Upper lobe of left lung (tissue), 4 donors: ENCODE measurements around the gene FRAS1.

Experiments
- EP300 ChIP-seq, 4 donors: sonication (generic); formaldehyde crosslinking; IDR thresholded peaks; one replicate each; pipeline ENCODE4 v1.5.1; 2017; ENCODE audit warnings: antibody characterized with exemption in 4 of 4, control low read depth in 2 of 4
- POLR2A ChIP-seq, 4 donors: fragments of 450-650 bp; IDR thresholded peaks; one replicate each; pipeline ENCODE4 v1.5.1; 2016 to 2017; ENCODE audit warnings: antibody characterized with exemption in 4 of 4, mild to moderate bottlenecking in 2 of 4
- POLR2AphosphoS5 ChIP-seq, 2 donors: sonication (generic); formaldehyde crosslinking; IDR thresholded peaks; one replicate each; pipeline ENCODE4 v1.5.1; 2017; ENCODE audit warnings: antibody characterized with exemption in 2 of 2
- TF ChIP-seq, protein P1 (sequence below), 6 experiments: fragments of 450-650 bp in 4 of 6; fragments of 200-600 bp in 2 of 6; sonication (generic) in 2 of 6; IDR thresholded peaks; one replicate each; pipeline ENCODE4 v1.5.1; 2016 to 2019; ENCODE audit warnings: antibody characterized with exemption in 6 of 6

DNA sequence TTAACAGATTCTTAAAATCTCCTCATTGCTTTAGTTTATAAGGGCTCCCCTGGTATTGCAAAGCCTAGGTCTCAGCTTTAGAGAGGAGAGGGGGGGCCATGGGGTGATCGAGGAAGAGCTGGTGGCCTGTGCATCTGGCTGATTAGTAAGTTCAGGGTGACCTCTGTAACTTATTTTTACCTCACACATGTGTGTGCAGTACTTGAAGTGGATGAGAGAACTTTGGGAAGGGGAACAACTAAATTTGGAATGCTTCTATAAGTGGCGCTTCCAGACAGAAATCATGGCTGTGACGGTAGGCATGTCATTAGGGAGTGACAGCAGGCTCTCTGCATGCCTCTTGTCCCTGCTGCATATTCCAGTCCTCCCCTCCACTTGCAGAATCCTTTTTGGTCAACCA, 41.9 kb downstream of the FRAS1 start:
- TF ChIP-seq EP300 (IDR thresholded peaks at IDR 0.05) (no peak), POLR2A (IDR thresholded peaks at IDR 0.05) (no peak), POLR2AphosphoS5 (IDR thresholded peaks at IDR 0.05) (no peak)
- TF ChIP-seq, protein P1, sequence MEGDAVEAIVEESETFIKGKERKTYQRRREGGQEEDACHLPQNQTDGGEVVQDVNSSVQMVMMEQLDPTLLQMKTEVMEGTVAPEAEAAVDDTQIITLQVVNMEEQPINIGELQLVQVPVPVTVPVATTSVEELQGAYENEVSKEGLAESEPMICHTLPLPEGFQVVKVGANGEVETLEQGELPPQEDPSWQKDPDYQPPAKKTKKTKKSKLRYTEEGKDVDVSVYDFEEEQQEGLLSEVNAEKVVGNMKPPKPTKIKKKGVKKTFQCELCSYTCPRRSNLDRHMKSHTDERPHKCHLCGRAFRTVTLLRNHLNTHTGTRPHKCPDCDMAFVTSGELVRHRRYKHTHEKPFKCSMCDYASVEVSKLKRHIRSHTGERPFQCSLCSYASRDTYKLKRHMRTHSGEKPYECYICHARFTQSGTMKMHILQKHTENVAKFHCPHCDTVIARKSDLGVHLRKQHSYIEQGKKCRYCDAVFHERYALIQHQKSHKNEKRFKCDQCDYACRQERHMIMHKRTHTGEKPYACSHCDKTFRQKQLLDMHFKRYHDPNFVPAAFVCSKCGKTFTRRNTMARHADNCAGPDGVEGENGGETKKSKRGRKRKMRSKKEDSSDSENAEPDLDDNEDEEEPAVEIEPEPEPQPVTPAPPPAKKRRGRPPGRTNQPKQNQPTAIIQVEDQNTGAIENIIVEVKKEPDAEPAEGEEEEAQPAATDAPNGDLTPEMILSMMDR (IDR thresholded peaks at IDR 0.05), result no peak
